ENCODE measurements around the gene GFOD1. TPM values are rescaled to one million over a fixed set of nuclear protein-coding genes. Genes with fewer than 3 reads are reported as not detected.
"Not testable (repeated sequence)": the region's sequence is repeated elsewhere in the genome, so short reads cannot be mapped to it uniquely, and the experiment has no call there.

GFOD1 gene
- total and polyA plus RNA-seq, 5 donors, result 30.3 to 81.7 (median 54.0) TPM

DNA sequence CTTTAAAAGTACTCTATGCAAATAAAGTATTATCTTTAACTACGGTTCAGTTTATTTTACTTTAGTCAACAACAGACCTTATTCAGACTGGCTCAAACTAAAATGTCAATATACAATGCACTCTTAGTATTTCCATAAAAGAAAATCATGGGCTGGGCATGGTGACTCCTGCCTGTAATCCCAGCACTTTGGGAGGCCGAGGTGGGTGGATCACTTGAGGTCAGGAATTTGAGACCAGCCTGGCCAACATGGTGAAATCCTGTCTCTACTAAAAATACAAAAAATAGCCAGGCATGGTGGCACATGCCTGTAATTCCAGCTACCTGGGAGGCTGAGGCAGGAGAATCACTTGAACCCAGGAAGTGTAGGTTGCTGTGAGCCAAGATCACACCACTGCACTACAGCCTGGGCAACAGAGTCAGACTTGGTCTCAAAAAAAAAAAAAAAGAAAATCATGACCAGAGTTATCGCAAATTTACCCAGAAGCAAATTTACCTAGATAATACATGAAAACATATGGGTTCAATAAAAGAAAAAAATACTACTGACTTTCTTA lies 161.3 kb downstream of the GFOD1 start:
- H3K9me3 ChIP-seq (ENCODE audit: control insufficient read depth, low read length); H3K27ac ChIP-seq (ENCODE audit: low read length); H3K4me1 ChIP-seq (ENCODE audit: control insufficient read depth, insufficient read depth, low read length); DNase-seq; H3K27me3 ChIP-seq (ENCODE audit: control insufficient read depth, insufficient read depth); H3K4me3 ChIP-seq (ENCODE audit: low read length); ATAC-seq: not testable (repeated sequence)
- 90% methylated on average over 3 of the region's 3 CpGs for WGBS
- intact Hi-C loops (cut with DNase I), result loop anchor here in 1 of 4 donors (10.0 kb wide), 1 partner anchor 411 kb away; no protein-coding TSS in a partner anchor

DNA sequence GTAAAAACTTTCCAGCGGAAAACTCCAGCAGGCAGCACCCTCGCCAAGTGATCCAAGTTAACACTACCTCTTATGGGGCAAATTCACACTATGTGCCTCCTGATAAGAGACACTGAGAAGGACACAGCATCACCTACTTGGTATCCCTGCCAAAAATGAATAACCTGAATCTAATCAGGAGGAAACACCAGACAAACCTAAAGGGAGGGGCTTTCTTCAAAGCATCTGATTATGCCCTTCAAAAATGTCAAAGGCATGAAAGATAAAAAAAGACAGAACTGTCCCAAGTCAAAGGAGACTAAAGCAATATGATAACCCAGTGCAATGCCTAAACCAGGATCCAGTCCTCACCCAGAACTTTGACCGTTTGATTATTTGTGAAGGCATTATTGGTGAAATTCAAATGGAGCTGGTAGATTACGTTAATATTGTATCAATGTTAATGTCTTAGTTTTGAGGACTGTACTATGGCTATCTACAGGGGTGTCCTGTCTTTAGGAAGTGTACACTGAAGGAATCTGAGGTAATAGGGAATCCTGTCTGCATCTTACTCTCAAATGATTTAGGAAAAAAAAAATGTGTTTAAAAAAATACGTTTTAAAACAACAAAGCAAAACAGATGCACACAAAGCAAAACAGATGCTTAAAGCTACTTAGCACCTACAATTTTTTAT lies 167.4 kb downstream of the GFOD1 start:
- DNase-seq (no peak), ATAC-seq (peak in 1 of 2 donors; percentile 45)
- no peaks in the 10 kb centered on the region for H3K27me3 ChIP-seq (ENCODE audit: control insufficient read depth, insufficient read depth)
- H3K4me1 ChIP-seq (ENCODE audit: control insufficient read depth, insufficient read depth, low read length), result no peaks in the 10 kb centered on the region
- 87% methylated on average over 5 of the region's 5 CpGs for WGBS
- no peak overlapping the region for H3K27ac ChIP-seq (ENCODE audit: low read length)
- intact Hi-C loops (cut with DNase I), result loop anchor here in 1 of 4 donors (10.0 kb wide), 1 partner anchor 405 kb away; no protein-coding TSS in a partner anchor
- no peaks in the 10 kb centered on the region for H3K9me3 ChIP-seq (ENCODE audit: control insufficient read depth, low read length)
- no peak overlapping the region for H3K4me3 ChIP-seq (ENCODE audit: low read length)

GRCh38 chr6:13318821-13319220 lies 168.6 kb downstream of the GFOD1 start:
- Histone ChIP-seq H3K9me3 (ENCODE audit: control insufficient read depth, low read length) (no peaks in the 10 kb centered on the region), H3K27ac (ENCODE audit: low read length) (no peak overlapping the region), H3K27me3 (ENCODE audit: control insufficient read depth, insufficient read depth) (no peaks in the 10 kb centered on the region), H3K4me1 (ENCODE audit: control insufficient read depth, insufficient read depth, low read length) (no peaks in the 10 kb centered on the region), H3K4me3 (ENCODE audit: low read length) (no peak overlapping the region)
- intact Hi-C loops (cut with DNase I), result no loop called here
- 76% methylated on average over 2 of the region's 2 CpGs for WGBS
- no peak for DNase-seq
- no peak for ATAC-seq

GRCh38 chr6:13315896-13316295 lies 171.5 kb downstream of the GFOD1 start:
- no peak for ATAC-seq
- intact Hi-C loops (cut with DNase I), result no loop called here
- no peak for DNase-seq
- Histone ChIP-seq H3K27me3 (ENCODE audit: control insufficient read depth, insufficient read depth) (no peaks in the 10 kb centered on the region), H3K4me1 (ENCODE audit: control insufficient read depth, insufficient read depth, low read length) (no peaks in the 10 kb centered on the region), H3K9me3 (ENCODE audit: control insufficient read depth, low read length) (no peaks in the 10 kb centered on the region), H3K27ac (ENCODE audit: low read length) (no peak overlapping the region), H3K4me3 (ENCODE audit: low read length) (no peak overlapping the region)
- 98% methylated on average over 5 of the region's 5 CpGs for WGBS

DNA sequence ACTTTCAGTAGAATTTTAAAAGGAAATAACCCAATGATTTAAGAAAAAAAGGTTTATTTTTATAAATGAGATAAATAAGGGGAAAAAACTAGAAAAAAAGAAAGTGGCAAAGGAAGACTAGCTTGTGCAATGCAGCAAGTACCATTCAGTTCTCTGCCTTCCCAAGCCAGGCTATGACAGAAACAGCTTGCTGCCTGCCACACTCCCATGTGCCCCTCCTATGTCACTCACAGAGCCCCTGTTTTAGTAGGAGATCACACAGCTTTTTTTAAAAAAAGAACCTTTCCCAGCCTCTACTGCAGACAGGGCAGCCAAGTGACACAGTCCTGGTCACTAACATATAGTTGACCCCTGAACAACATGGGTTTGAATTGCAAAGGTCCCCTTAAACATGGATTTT lies 172.6 kb downstream of the GFOD1 start:
- H3K27me3 ChIP-seq (ENCODE audit: control insufficient read depth, insufficient read depth), result no peaks in the 10 kb centered on the region

DNA sequence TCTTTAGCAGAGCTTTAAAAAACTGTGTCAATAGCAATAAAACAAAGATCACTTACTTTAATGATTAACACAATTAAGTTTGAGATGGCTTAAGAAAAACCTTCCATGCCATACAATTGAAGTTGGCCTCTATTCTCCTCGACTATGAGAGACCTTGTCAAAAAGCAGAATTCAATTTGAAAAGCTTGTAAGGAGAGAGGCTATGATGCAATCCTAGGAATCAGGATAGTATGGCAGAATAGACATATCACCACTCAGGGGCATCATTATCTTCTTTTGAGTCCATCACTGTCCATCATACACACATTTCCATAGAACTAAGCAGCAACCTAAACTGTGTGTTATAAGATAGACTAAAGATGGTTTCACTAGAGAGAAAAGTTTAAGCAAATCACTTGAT lies 176.2 kb downstream of the GFOD1 start:
- no peak overlapping the region for H3K4me3 ChIP-seq (ENCODE audit: low read length)
- DNase-seq (no peak), ATAC-seq (no peak)
- H3K27ac ChIP-seq (ENCODE audit: low read length), result no peak overlapping the region
- WGBS, result 45% methylated on average over 1 of the region's 1 CpG
- intact Hi-C loops (cut with DNase I), result no loop called here
- H3K9me3 ChIP-seq (ENCODE audit: control insufficient read depth, low read length), result no peaks in the 10 kb centered on the region
- H3K27me3 ChIP-seq (ENCODE audit: control insufficient read depth, insufficient read depth), result no peaks in the 10 kb centered on the region
- H3K4me1 ChIP-seq (ENCODE audit: control insufficient read depth, insufficient read depth, low read length), result no peaks in the 10 kb centered on the region

More for the DNA sequence above, 172.6 kb downstream of the GFOD1 start:
- no peak overlapping the region for H3K4me3 ChIP-seq (ENCODE audit: low read length)
- intact Hi-C loops (cut with DNase I), result no loop called here
- H3K27ac ChIP-seq (ENCODE audit: low read length), result no peak overlapping the region
- H3K9me3 ChIP-seq (ENCODE audit: control insufficient read depth, low read length), result no peaks in the 10 kb centered on the region
- no peak for DNase-seq
- H3K4me1 ChIP-seq (ENCODE audit: control insufficient read depth, insufficient read depth, low read length), result no peaks in the 10 kb centered on the region
- ATAC-seq, result no peak

- intact Hi-C loops (cut with DNase I), result no loop called here
- peak; percentile 43 to 66 for ATAC-seq
- no peak overlapping the region for H3K4me3 ChIP-seq (ENCODE audit: low read length)
- no peak for DNase-seq
- WGBS, result 78% methylated on average over 1 of the region's 1 CpG
- H3K27me3 ChIP-seq (ENCODE audit: control insufficient read depth, insufficient read depth), result no peaks in the 10 kb centered on the region
- no peaks in the 10 kb centered on the region for H3K9me3 ChIP-seq (ENCODE audit: control insufficient read depth, low read length)
- peaks cover 2% of the 10 kb centered on the region for H3K4me1 ChIP-seq (ENCODE audit: control insufficient read depth, insufficient read depth, low read length)
- peak overlapping the region; percentile 82 for H3K27ac ChIP-seq (ENCODE audit: low read length)
Measured at GRCh38 chr6:13308332-13308731, 179.1 kb downstream of the GFOD1 start.

Other genes with a start within 250 kb of the GFOD1 start
- gene TBC1D7, start 159.1 kb downstream of the GFOD1 start, total RNA-seq, result 10 to 100 TPM; 21.0 to 41.8 (median 24.2) TPM
- 31.8 TPM for gene TBC1D7, start 159.1 kb downstream of the GFOD1 start, polyA plus RNA-seq
- gene SIRT5, start 87.0 kb upstream of the GFOD1 start, total RNA-seq, result 10 to 100 TPM; 25.5 to 39.4 (median 33.9) TPM
- 21.5 TPM for gene SIRT5, start 87.0 kb upstream of the GFOD1 start, polyA plus RNA-seq
- 10 to 100 TPM; 44.7 to 56.5 (median 52.0) TPM for gene NOL7, start 127.7 kb upstream of the GFOD1 start, total RNA-seq
- 65.2 TPM for gene NOL7, start 127.7 kb upstream of the GFOD1 start, polyA plus RNA-seq
- gene RANBP9, start 224.2 kb upstream of the GFOD1 start, total RNA-seq, result 10 to 100 TPM; 31.1 to 35.4 (median 33.0) TPM
- gene RANBP9, start 224.2 kb upstream of the GFOD1 start, polyA plus RNA-seq, result 19.0 TPM